Tibial nerve (tissue), 3 donors: ENCODE results near the gene LSMEM2.

ENCODE experiments used
- CTCF ChIP-seq, 5 experiments: fragments of 200-600 bp in 3 of 5; fragments of 450-650 bp in 2 of 5; sonication (generic) in 3 of 5; IDR thresholded peaks; one replicate each; pipeline ENCODE4 v1.5.1; 2016 to 2019; ENCODE audit warnings: antibody characterized with exemption in 5 of 5, mild to moderate bottlenecking in 3 of 5, moderate library complexity in 2 of 5
- POLR2A ChIP-seq, 2 donors: fragments of 450-650 bp; IDR thresholded peaks; one replicate each; pipeline ENCODE4 v1.6.1; 2017; ENCODE audit warnings: antibody characterized with exemption in 2 of 2, mild to moderate bottlenecking in 2 of 2, moderate library complexity in 2 of 2

GRCh38 chr3:50322386-50323091, 43.7 kb downstream of the LSMEM2 start, which contains the start of gene HYAL2:
- TF ChIP-seq CTCF (IDR thresholded peaks at IDR 0.05) (no peak), POLR2A (IDR thresholded peaks at IDR 0.05) (no peak)
